Activated T-cell treated with anti-CD3 and anti-CD28 coated beads, Interleukin-2, amount 50 U/mL, for 1 hour (primary cell): ENCODE results near the gene AJUBA.
"Not testable (repeated sequence)": the region's sequence is repeated elsewhere in the genome, so short reads cannot be mapped to it uniquely, and the experiment has no call there.

Experiments used
- DNase-seq: peaks from one replicate; pipeline ENCODE4 v3.0.0-alpha.2; 2020

The AJUBA gene

GRCh38 chr14:22982477-22983245 is at the start of gene AJUBA:
Gene AJUBA (minus strand): TSS chr14:22982551. CDS start chr14:22982266, 285 bp downstream.
- peak; percentile 76 for DNase-seq

GRCh38 chr14:23030936-23031335 is 48.6 kb upstream of the AJUBA start:
- no peak for DNase-seq

- DNase-seq = no peak
These were observed 46.4 kb upstream of the AJUBA start for GRCh38 chr14:23028799-23029198.

GRCh38 chr14:23025151-23025814 is 42.9 kb upstream of the AJUBA start:
- DNase-seq = no peak

- DNase-seq = no peak
These were observed 42.3 kb upstream of the AJUBA start for GRCh38 chr14:23024612-23025075.

- DNase-seq = no peak
These were observed 41.4 kb upstream of the AJUBA start for GRCh38 chr14:23023795-23024152.

GRCh38 chr14:23023022-23023794 is 40.9 kb upstream of the AJUBA start:
- DNase-seq = no peak

GRCh38 chr14:23021889-23022442 is 39.6 kb upstream of the AJUBA start:
- DNase-seq = no peak

DNA sequence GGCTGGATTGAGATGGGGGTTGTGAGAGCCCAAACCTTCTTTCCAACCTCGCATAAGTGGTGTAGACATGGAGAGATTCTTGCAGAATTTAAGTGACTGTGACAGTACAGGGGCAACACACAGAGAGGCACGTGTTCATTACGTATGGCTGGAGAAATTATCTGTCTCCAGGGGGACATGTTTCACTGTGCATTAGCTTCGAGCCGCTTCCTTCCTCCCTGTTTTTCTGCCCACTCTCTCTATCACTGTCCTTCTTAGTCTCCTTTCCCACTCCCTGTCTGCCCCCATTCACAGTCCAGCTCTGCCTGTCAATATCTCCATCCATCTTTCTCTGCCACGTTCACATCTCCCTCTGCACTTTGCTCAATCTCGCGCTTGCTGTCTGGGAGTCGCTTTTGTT is 39.1 kb upstream of the AJUBA start:
- DNase-seq = no peak

DNA sequence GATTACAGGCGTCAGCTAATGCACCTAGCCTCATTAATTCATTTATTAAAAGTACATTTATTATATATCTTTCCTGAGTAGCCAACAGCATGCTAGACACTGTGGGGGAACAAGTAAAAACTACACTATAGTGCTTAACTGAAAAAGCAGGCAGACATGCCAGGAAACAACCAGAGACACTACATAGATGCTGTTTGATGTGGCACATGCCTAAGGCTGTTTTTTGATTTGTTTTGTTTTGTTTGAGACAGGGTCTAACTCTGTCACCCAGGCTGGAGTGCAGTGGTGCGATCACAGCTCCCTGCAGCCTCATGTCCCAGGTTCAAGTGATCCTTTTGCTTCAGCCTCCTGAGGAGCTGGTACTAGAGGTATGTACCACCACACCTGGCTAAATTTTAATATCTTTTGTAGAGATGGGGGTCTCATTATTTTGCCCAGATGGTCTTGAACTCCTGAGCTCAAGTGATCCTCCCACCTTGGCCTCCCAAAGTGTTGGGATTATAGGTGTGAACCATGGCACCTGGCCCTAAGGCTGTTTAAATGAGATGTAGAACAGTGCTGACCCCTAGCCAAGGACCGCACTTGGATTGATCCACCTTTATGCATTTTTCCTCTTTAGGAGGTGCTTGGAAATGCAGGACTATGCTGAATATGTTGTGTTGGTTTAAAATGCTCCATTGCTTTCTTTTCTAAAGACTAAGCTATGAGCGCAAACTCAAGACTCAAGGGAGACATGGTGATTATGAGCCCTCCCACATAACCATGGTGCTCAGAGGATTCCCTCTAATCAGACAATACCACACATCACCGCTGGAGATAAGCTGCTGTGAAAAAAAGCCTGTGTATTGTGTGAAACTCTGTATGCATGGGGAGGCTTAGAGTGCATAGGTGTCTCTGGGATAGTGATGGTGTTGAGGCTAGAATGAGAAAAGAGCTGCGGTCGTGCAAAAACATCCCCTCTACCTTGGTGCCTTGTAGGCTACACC is 38.1 kb upstream of the AJUBA start:
- DNase-seq = no peak

GRCh38 chr14:23018107-23018506 is 35.8 kb upstream of the AJUBA start:
- DNase-seq = no peak

DNA sequence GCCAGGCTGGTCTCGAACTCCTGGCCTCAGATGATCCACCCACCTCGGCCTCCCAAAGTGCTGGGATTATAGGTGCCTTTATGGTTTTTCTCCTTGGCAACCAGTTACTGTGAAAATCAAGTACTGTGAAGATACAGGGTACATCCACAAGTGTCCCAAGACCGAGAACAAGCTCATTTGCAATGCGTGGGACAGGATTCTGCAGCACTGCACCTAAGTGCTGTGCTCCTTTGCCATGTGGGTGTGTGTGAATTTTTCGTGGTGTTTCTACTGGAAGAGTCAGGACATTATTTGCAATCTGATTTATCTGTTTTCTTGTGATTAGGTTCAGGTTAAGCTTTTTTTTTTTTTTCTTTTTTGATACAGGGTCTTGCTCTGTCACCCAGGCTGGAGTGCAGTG is 34.7 kb upstream of the AJUBA start:
- DNase-seq = no peak

GRCh38 chr14:23015618-23016017 is 33.3 kb upstream of the AJUBA start:
- no peak for DNase-seq

GRCh38 chr14:23013749-23014054 is 31.4 kb upstream of the AJUBA start:
- DNase-seq = not testable (repeated sequence)

DNA sequence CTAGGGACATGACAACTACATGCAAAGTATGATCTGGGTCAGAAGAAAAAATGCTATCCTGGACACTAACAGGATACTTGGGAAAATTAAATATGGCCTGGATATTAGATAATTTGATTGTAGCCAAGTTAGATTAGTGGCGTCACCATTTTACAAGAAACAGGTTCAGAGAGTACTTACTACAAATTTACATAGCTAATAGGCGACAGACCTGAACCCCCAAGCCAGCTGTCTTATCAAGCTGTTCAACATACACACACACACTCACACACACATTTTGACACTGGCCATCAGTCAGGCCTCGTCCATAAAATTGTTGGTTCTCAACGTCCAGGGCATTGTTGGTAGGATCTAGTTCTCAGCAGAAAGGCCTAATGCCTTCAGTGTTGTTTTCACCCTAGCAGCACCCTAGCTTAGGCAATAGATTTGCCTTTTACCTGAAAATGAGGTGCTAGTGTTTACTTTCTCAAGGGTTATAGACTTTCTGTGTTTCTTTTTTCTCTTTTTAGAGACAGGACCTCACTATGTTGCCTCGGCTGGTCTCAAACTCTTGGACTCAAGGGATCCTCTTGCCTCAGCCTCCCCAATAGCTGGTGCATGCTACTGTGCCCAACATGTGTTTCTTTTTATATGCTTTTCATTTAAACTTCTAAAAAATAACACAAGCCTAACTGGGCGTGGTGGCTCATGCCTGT is 30.9 kb upstream of the AJUBA start:
- no peak for DNase-seq

DNA sequence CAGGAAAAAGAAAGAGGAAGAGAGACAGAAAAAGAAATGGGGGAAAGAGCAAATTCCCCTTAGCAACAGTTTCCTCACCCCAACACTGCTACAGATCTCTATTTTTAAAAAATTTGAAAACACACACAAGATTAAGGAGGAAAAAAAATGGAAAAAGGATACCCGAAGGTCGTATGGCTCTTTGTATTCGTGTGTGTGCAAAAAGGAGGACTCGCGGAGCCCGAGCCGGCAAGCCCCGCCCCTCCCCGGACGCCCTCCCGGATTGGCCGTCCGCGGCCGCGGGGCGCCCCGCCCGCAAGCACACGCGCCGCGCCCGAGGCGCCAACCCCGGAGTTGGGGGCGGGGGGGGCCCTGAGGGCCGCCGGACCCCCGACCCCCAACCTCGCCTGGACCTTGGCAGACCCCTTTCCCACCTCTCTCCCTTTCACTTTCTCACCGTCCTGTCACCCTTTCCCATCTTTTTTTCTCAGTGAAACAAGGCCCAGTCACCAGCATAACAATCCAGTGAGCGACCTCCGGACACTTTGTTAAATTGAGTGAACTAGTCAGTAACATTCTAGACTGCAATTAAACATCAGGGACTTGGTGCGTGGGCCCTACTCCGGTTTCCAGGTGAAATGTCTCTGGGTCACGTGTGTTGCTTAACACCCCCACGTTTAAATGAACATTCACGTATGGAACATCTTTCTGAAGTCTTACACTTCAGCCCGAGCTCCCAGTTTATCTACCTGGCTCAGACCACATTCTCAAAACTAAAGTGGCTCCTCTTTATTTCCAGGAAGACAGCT is 27.8 kb upstream of the AJUBA start, which contains the start of gene C14orf93:
TSS of gene C14orf93 (minus strand) at position 205 of the 788 bp plus-strand sequence. CDS start 11,120 bp downstream, outside the sequence.
- DNase-seq = peak; percentile 78

DNA sequence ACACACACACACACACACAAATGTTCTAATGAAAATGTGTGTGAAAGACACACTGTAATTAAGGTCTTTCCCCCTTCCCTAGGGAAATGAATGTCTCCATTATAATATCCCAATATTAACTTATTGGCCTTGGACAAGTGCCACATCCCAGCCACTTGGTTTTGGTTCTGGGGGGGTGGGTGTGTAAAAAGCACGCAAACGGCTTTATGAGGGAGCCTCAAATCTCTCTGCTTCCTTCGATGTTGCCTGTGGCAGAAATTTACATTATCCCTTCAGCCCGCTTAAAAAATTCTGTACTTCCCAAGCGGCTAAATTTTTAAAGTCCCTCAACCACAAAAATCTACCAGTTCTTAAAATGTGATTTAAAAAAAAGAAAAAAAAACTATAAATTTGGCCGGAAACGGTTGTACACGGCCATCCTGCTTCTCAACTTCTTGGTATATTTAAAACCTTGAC is 27.2 kb upstream of the AJUBA start:
- no peak for DNase-seq

- DNase-seq = no peak
These were observed 26.5 kb upstream of the AJUBA start for GRCh38 chr14:23008831-23009230.

- peak; percentile 95 for DNase-seq
These were observed 24.4 kb upstream of the AJUBA start for GRCh38 chr14:23006544-23007419.

DNA sequence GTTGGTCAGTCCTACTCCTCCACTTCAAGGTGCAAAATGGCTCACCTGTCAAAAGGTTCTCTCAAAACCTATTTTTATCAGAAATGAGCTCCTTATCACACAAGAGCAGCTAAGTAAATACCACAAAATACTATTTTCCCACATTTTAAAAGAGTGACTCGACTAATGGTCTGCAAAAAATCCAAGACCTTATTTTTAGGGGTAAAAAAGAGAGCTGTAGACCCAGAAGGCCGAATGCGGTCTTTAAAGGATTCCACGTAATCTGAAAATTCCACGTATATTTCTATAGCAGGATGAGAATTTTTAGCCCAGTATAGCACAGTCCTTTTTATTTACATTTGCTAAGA is 23.8 kb upstream of the AJUBA start:
- no peak for DNase-seq
